Effector memory CD4-positive, alpha-beta T cell (primary cell): Measurements from ENCODE around the gene NECTIN2.
"Not testable (repeated sequence)": the region's sequence is repeated elsewhere in the genome, so short reads cannot be mapped to it uniquely, and the experiment has no call there.

Experiments
- DNase-seq, 3 donors: peaks; one replicate each; pipeline ENCODE4 v3.0.0-alpha.2; 2020
- H3K27ac ChIP-seq: 2 replicates; pipeline ENCODE4 v1.7.0; 2013; ENCODE audit warnings: mild to moderate bottlenecking, low read length, moderate library complexity; ENCODE audit not compliant: insufficient read depth, poor library complexity, severe bottlenecking
- H3K27me3 ChIP-seq: replicated peaks from 2 replicates; pipeline ENCODE4 v1.7.0; 2013; ENCODE audit warnings: mild to moderate bottlenecking, low read length; ENCODE audit not compliant: insufficient read depth, control insufficient read depth, poor library complexity, severe bottlenecking
- H3K36me3 ChIP-seq: 2 replicates; pipeline ENCODE4 v1.7.0; 2013; ENCODE audit warnings: mild to moderate bottlenecking, low read length, moderate library complexity; ENCODE audit not compliant: control insufficient read depth, insufficient read depth
- H3K4me1 ChIP-seq: 2 replicates; pipeline ENCODE4 v1.7.0; 2013; ENCODE audit warnings: low read length, mild to moderate bottlenecking; ENCODE audit not compliant: control insufficient read depth, insufficient read depth, poor library complexity, severe bottlenecking
- H3K4me3 ChIP-seq: 2 replicates; pipeline ENCODE4 v1.7.0; 2013; ENCODE audit warnings: low read length, low read depth, mild to moderate bottlenecking; ENCODE audit not compliant: insufficient read depth, poor library complexity, severe bottlenecking
- H3K9me3 ChIP-seq: 2 replicates; pipeline ENCODE4 v1.7.0; 2013; ENCODE audit warnings: mild to moderate bottlenecking, low read length, moderate library complexity; ENCODE audit not compliant: control insufficient read depth

The NECTIN2 gene

DNA sequence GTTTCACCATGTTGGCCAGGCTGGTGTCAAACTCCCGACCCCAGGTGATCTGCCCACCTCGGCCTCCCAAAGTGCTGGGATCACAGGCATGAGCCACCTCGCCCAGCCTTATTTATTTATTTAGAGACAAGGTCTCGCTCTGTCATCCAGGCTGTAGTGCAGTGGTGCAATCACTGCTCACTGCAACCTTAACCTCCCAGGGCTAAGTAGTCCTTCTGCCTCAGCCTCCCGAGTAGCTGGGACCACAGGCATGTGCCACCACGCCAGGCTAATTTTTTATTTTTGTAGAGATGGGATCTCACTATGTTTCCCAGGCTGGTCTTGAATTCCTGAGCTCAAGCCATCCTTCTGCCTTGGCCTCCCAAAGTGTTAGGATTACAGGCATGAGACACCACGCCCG, 11.7 kb upstream of the NECTIN2 start:
- DNase-seq, H3K4me1 ChIP-seq, H3K27ac ChIP-seq, H3K4me3 ChIP-seq, H3K36me3 ChIP-seq, H3K27me3 ChIP-seq, H3K9me3 ChIP-seq: not testable (repeated sequence)

DNA sequence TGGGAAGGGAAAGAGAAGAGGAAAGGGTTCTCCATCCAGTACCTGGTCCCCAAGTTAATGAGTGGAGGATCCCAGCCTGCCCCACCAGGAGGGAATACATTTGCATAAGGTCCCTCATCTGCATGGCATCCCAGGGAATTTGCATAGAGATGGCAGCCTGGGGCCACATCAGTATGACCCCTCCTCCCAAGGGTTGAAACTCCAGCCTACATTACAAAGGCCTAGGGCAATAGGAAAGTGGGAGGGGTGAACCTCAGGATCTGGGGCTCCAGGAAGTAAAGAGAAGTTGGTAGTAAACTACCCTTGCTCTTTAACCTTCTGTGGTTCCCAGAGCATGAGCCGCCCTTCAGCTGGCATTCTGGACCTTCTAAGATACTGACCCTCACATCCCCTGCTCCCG, 6.8 kb upstream of the NECTIN2 start:
- H3K9me3 ChIP-seq, result no peaks in the 10 kb centered on the region
- H3K27ac ChIP-seq, result no peak overlapping the region
- DNase-seq, result no peak
- H3K27me3 ChIP-seq, result no peaks in the 10 kb centered on the region
- H3K36me3 ChIP-seq, result no peaks in the 10 kb centered on the region
- H3K4me1 ChIP-seq, result no peaks in the 10 kb centered on the region
- H3K4me3 ChIP-seq, result no peak overlapping the region

DNA sequence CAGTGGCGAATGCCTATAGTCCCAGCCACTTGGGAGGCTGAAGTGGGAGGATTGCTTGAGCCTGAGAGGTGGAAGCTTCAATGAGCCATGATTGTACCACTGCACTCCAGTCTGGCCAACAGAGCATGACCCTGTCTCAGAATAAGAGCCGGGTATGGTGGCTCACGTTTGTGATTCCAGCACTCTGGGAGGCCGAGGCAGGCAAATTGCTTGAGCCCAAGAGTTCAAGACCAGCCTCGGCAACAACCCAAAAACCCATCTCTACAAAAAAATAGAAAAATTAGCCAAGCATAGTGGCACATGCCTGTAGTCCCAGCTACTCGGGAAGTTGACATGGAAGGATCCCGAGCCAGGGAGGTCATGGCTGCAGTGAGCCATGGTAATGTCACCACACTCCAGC, 5.3 kb upstream of the NECTIN2 start:
- Histone ChIP-seq H3K27me3 (no peaks in the 10 kb centered on the region), H3K9me3 (no peaks in the 10 kb centered on the region), H3K36me3 (no peaks in the 10 kb centered on the region), H3K4me1 (peaks cover 13% of the 10 kb centered on the region), H3K27ac (no peak overlapping the region), H3K4me3 (no peak overlapping the region)
- DNase-seq, result no peak

DNA sequence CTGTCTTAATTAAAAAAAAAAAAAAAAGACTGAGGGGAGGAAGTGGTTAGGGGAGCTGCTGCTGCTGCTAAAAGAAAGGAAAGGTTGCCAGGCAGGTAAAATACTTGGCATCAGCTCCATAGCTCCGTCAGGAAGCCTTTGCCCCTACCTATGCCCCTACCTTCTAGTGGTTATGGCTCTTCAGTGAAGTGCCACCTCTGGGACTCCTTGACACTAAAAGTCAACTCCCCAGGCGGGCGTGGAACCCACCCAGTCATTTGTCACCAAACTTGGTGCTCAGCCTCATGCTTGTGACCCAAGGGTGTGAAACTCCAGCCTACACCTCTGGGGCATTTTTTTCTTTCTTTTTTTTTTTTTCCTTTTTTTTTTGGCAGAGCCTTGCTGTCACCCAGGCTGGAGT, 4.9 kb upstream of the NECTIN2 start:
- H3K27ac ChIP-seq, result no peak overlapping the region
- DNase-seq, result no peak
- H3K27me3 ChIP-seq, result no peaks in the 10 kb centered on the region

DNA sequence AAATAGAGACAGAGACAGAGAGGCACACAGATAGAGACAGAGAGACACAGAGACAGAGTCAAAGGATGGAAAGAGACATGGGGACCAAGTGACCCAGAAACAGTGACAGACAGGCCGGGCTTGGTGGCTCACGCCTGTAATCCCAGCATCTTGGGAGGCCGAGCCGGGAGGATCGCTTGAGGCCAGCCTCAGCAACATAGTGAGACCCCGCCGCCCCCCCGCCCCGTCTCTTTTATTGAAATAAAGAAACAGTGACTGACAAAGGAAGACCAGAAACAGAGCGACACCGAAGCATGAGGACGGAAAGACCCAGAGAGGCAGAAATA, 848 bp upstream of the NECTIN2 start:
- Histone ChIP-seq H3K4me1 (peaks cover 35% of the 10 kb centered on the region), H3K27me3 (peaks cover 5% of the 10 kb centered on the region), H3K4me3 (peak overlapping the region; percentile 57), H3K36me3 (no peaks in the 10 kb centered on the region), H3K27ac (no peak overlapping the region), H3K9me3 (no peaks in the 10 kb centered on the region)
- no peak for DNase-seq

More for the DNA sequence above, 4.9 kb upstream of the NECTIN2 start:
- Histone ChIP-seq H3K9me3 (no peaks in the 10 kb centered on the region), H3K4me1 (peaks cover 18% of the 10 kb centered on the region), H3K36me3 (no peaks in the 10 kb centered on the region), H3K4me3 (no peak overlapping the region)

DNA sequence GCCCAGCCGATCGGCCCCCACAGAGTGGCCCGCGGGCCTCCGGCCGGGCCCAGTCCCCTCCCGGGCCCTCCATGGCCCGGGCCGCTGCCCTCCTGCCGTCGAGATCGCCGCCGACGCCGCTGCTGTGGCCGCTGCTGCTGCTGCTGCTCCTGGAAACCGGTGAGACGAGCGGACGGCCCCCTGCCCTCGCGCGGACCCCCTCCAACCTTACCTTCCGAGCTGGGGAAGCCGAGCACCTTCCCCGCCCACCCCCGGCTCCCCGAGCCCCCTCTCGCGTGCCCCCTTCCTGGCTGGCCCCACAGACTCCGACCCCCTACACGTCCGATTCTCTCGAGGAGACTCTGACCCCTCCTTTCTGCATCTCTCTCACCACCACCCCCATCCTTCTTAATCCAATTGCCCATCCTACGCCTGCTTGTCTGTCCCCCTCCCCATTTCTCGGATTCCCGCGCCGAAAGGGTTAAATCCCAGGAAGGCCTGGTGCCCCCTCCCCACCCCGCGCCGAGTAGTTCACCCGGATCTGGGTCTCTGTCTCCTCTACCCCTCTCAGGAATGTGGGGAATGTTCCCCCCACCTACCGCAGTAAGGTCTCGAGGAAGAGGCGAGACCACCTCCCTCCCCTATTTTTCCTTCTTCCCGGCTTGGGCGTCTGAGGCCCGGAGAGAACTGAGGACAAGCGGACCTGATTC, 502 bp downstream of the NECTIN2 start:
- no peak for DNase-seq
- H3K9me3 ChIP-seq, result no peaks in the 10 kb centered on the region
- peaks cover 35% of the 10 kb centered on the region for H3K4me1 ChIP-seq
- H3K27me3 ChIP-seq, result peaks cover 5% of the 10 kb centered on the region
- H3K36me3 ChIP-seq, result no peaks in the 10 kb centered on the region
- peak overlapping the region; percentile 57 for H3K4me3 ChIP-seq
- H3K27ac ChIP-seq, result no peak overlapping the region

DNA sequence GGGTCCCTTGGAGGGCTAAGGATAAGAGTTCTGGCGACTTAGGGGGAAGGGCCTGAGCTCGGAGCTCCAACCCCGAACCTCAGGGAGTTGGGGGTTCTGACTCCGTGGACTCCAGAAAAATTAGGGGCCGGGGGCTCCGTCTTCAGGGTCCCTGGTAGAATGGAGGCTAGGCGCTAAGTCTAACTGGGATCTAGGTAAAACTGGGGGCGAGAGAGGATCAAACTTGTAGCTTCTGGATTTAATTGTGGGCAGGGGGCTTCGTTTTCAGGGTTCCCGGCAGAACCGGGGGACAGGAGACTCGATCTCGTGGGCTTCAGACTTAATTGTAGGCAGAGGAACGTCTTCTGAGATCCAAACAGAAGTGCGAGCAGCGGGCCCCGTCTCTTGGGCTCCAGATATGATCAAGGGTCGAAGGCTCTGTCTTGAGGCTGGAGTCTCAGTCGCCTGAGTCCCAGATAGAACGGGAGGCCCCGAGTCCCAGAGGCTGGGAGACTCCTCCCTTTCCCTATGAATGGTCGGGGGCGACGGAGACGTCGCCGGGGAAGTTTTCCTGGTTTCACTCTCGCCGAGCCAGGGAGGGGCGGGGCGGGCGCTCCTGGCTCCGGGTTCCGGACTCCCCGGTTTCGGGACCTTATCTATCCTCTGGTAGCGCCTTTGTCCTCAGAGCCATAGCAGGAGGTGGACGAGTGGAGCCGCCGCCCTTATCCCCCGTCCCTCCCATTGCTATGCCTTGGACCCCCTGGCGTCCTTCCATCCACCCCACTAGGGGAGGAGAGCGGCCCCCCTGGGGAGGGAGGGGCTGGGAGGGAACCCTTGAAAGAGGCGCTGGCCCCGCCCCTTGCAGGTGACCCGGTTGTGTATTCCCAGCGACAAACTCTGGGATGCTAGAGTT, 1.3 kb downstream of the NECTIN2 start:
- peak in 1 of 3 donors; percentile 13 for DNase-seq
- Histone ChIP-seq H3K36me3 (no peaks in the 10 kb centered on the region), H3K27me3 (peaks cover 5% of the 10 kb centered on the region), H3K27ac (no peak overlapping the region), H3K9me3 (no peaks in the 10 kb centered on the region), H3K4me1 (peaks cover 35% of the 10 kb centered on the region), H3K4me3 (peak overlapping the region; percentile 57)

DNA sequence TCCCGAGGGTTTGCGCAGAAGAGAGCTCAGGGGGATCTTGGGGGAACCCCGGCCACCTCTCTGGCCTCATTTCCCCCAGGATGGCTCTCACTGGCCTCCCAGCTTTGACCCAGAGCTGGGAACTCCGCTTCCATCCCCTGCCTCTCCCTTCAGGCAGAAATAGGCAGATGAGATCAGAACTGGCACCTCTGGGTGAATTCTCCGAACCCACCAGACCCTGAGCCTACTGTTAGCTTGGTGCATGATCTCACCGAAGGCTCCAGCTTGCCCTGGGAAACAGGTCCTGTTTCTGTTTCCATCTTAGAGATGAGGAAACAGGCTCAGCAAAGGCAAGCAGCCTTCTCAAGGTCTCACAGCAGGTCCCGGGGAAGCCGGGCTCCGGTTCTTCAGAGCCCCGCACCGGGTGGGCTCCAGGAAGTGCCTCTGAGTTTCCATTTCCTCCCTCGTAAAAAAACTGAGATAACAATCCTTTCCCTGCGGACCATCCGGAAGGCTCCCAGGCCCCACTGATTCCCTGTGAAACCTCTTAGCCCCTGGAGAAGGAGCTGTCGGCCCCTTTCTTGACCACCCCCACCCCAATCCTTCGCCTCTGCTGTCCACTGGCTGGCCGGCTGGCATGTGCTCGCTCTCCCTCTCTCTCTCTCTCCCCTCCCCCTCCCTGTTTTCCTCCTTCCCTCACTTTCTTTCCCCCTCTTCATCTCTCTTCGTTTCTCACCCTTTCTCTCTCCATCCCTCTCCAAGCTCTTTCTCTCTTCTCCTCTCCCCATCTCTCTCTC, 2.1 kb downstream of the NECTIN2 start:
- H3K4me1 ChIP-seq, result peaks cover 35% of the 10 kb centered on the region
- H3K27ac ChIP-seq, result no peak overlapping the region
- no peaks in the 10 kb centered on the region for H3K36me3 ChIP-seq
- H3K9me3 ChIP-seq, result no peaks in the 10 kb centered on the region
- H3K4me3 ChIP-seq, result no peak overlapping the region
- DNase-seq, result no peak
- peaks cover 5% of the 10 kb centered on the region for H3K27me3 ChIP-seq

DNA sequence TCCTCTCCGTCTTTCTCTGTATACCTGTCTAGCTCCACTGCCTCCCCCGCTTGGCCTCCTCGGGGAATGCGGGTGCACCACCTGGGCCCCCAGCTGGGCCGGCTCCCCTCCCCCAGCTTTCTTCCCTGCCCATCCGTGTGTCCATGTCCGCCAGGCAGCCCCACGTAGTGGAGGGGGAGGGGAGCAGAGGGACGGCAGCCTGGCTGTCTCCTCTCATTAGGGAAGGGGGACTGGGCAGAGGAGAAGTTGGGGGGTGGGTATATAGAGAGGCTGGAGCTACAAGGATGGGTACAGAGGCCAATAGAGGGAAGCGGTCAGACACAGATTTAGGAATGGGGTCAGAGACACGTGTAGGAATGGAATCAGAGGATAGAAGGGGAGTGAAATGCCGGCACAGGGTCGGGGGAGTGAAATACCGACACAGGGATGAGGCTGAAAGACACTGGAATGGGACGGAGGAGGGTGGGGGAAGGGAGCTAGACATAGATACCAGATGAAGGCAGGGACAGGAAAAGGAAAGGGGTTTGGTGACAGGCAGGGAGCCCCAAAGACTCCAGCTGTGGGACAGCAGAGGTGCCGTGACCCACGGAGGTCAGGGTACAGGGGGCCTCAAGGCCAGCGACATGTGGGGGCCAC, 2.8 kb downstream of the NECTIN2 start:
- H3K27me3 ChIP-seq, result peaks cover 5% of the 10 kb centered on the region
- peaks cover 35% of the 10 kb centered on the region for H3K4me1 ChIP-seq
- H3K36me3 ChIP-seq, result no peaks in the 10 kb centered on the region
- DNase-seq, result no peak
- no peak overlapping the region for H3K4me3 ChIP-seq
- no peak overlapping the region for H3K27ac ChIP-seq
- no peaks in the 10 kb centered on the region for H3K9me3 ChIP-seq
